Measurements from ENCODE around the gene TULP4. TPM values are rescaled to one million over a fixed set of nuclear protein-coding genes. Genes with fewer than 3 reads are reported as not detected.

The TULP4 gene
- total and polyA plus RNA-seq, 2 of the 8 experiments (the other 6 are each of a cell fraction or from before 2014, with no cell fraction given), result 7.7 to 51.6 TPM

- H2BK12ac ChIP-seq (ENCODE audit: low read depth, low read length), result no peak overlapping the region
- H2BK5ac ChIP-seq (ENCODE audit: low read depth, low read length), result no peak overlapping the region
- H3K56ac ChIP-seq (replicated peaks; ENCODE audit: insufficient read length, low read depth, low read length), result no peak overlapping the region
- H2BK15ac ChIP-seq (ENCODE audit: low read length), result no peak overlapping the region
- no peak overlapping the region for H4K5ac ChIP-seq (ENCODE audit: insufficient read length, low read depth, low read length)
- no peak overlapping the region for H2AK5ac ChIP-seq (ENCODE audit: low read depth, low read length)
- H3K4ac ChIP-seq (replicated peaks; ENCODE audit: insufficient read length, low read depth, low read length), result no peak overlapping the region
- TF ChIP-seq CHD1 (IDR thresholded peaks at IDR 0.05; ENCODE audit: low read depth, low read length) (no peak), HDAC6 (IDR thresholded peaks at IDR 0.05; ENCODE audit: low read depth, low read length) (no peak), SRF (IDR thresholded peaks at IDR 0.05; ENCODE audit: low read depth, low read length) (no peak), SIN3A (conservative IDR thresholded peaks at IDR 0.05 in 1 of 2, IDR thresholded peaks at IDR 0.05 in 1 of 2; ENCODE audit: low read depth in 1 of 2, low read length in 2 of 2) (no peak), SP1 (IDR thresholded peaks at IDR 0.05; ENCODE audit: low read depth, low read length) (no peak)
- DNase-seq (ENCODE audit: low read depth in 1 of 2, low spot score in 2 of 2), result no peak
- H2BK120ac ChIP-seq (replicated peaks; ENCODE audit: low read depth, low read length), result no peak overlapping the region
- H3K9ac ChIP-seq (replicated peaks in 1 of 4; ENCODE audit: extremely low read depth in 1 of 4, low read depth in 3 of 4, low read length in 3 of 4), result no peak overlapping the region
- H2BK20ac ChIP-seq (ENCODE audit: low read length), result no peak overlapping the region
- H3K23me2 ChIP-seq (ENCODE audit: low read depth, low read length), result peaks cover 3% of the 10 kb centered on the region; the same call in 1 of the 2 replicates
- no peaks in the 10 kb centered on the region for H3K36me3 ChIP-seq (ENCODE audit: control insufficient read depth in 2 of 4, insufficient read depth in 4 of 4, low read length in 3 of 4)
- no peak overlapping the region for H3K4me2 ChIP-seq (ENCODE audit: insufficient read depth in 1 of 2, low read depth in 2 of 2, low read length in 2 of 2)
- no peak overlapping the region for H3K27ac ChIP-seq (ENCODE audit: low read depth, low read length)
- H2AFZ ChIP-seq (ENCODE audit: low read length), result no peak overlapping the region
- ChIA-PET CTCF (ENCODE audit: partially characterized antibody) (interaction anchor here (1.0 to 3.1 kb wide), 3 partner anchors 13 to 330 kb away, joined by 3 to 12 read pairs (median 3); no protein-coding TSS in a partner anchor), POLR2A (ENCODE audit: partially characterized antibody) (interaction anchor here (1.8 kb wide), 1 partner anchor 15 kb away, joined by 7 read pairs; no protein-coding TSS in a partner anchor)
- H3K4me3 ChIP-seq (ENCODE audit: extremely low read depth in 1 of 4, insufficient read depth in 2 of 4, low read depth in 3 of 4, low read length in 4 of 4), result no peak overlapping the region
- H4K91ac ChIP-seq (replicated peaks; ENCODE audit: insufficient read length, low read length), result no peak overlapping the region
- H4K8ac ChIP-seq (ENCODE audit: extremely low read depth, insufficient read depth, low read length), result no peak overlapping the region
- H3K27me3 ChIP-seq (replicated peaks in 1 of 4; ENCODE audit: control insufficient read depth in 3 of 4, extremely low read depth in 1 of 4, insufficient read depth in 3 of 4, low read length in 3 of 4), result no peaks in the 10 kb centered on the region
- H3K23ac ChIP-seq (ENCODE audit: insufficient read length), result no peak overlapping the region
- FAIRE-seq, result no peak
- 93% methylated on average over 4 of the region's 4 CpGs; no CpG with 5 or more reads in 1 of the 2 experiments for WGBS, 2 experiments (ENCODE audit: extremely low coverage in 1 of 2, insufficient coverage in 1 of 2, insufficient read length in 1 of 2, insufficient replicate concordance in 2 of 2, low coverage in 1 of 2, low lambda C conversion rate in 2 of 2, missing lambda C conversion rate in 1 of 2)
- H3K9me3 ChIP-seq (ENCODE audit: insufficient read depth in 2 of 2, low read depth in 1 of 2, low read length in 1 of 2), result no peaks in the 10 kb centered on the region
- H3K18ac ChIP-seq (ENCODE audit: extremely low read depth, low read length), result no peak overlapping the region
- no peaks in the 10 kb centered on the region for H3K4me1 ChIP-seq (replicated peaks in 1 of 4; ENCODE audit: control insufficient read depth in 3 of 4, insufficient read depth in 4 of 4, low read length in 3 of 4)
- H3K14ac ChIP-seq (ENCODE audit: insufficient read length), result no peak overlapping the region
- no peaks in the 10 kb centered on the region; the same call in 1 of the 2 replicates for H3K79me1 ChIP-seq (ENCODE audit: low read depth, low read length)
- H4K20me1 ChIP-seq (replicated peaks in 1 of 2; ENCODE audit: control insufficient read depth in 1 of 2, insufficient read depth in 2 of 2, low read length in 2 of 2), result no peaks in the 10 kb centered on the region
- no peaks in the 10 kb centered on the region for H3K79me2 ChIP-seq (ENCODE audit: control insufficient read depth in 1 of 2, insufficient read depth in 2 of 2, low read length in 2 of 2)
Measured at GRCh38 chr6:158554611-158555361, 242.5 kb downstream of the TULP4 start.
